Peyer's patch (tissue), 4 donors: ENCODE measurements around the gene CCNDBP1. TPM values are rescaled to one million over a fixed set of nuclear protein-coding genes. Genes with fewer than 3 reads are reported as not detected.

Experiments
- DNase-seq, 3 donors: peaks; one replicate each; pipeline ENCODE4 v3.0.0-alpha.2; 2017 to 2019
- H3K27ac ChIP-seq, 4 donors: fragments of 200-600 bp; sonication (generic); one replicate each; pipeline ENCODE4 v1.5.1; 2016 to 2019
- H3K27me3 ChIP-seq, 2 donors: fragments of 200-600 bp; sonication (generic); one replicate each; pipeline ENCODE4 v1.5.1; 2019
- H3K36me3 ChIP-seq, 3 donors: fragments of 200-600 bp; sonication (generic); one replicate each; pipeline ENCODE4 v1.5.1; 2016 to 2019
- H3K4me1 ChIP-seq, 4 donors: fragments of 200-600 bp; sonication (generic); one replicate each; pipeline ENCODE4 v1.5.1; 2016 to 2019
- H3K4me3 ChIP-seq, 4 donors: fragments of 200-600 bp; sonication (generic); 1 replicate in 3 of 4; 2 replicates in 1 of 4; pipeline ENCODE4 v1.5.1; 2016 to 2019; ENCODE audit warnings: mild to moderate bottlenecking in 1 of 4
- H3K9me3 ChIP-seq, 4 donors: fragments of 200-600 bp; sonication (generic); one replicate each; pipeline ENCODE4 v1.5.1; 2016 to 2019; ENCODE audit warnings: mild to moderate bottlenecking in 1 of 4
- CTCF ChIP-seq, 6 experiments: fragments of 450-650 bp in 4 of 6; fragments of 200-600 bp in 2 of 6; sonication (generic) in 1 of 6; IDR thresholded peaks; one replicate each; pipeline ENCODE4 v1.5.1; 2017 to 2019; ENCODE audit warnings: antibody characterized with exemption in 6 of 6, mild to moderate bottlenecking in 3 of 6, moderate library complexity in 1 of 6
- POLR2A ChIP-seq, 2 donors: fragments of 450-650 bp; IDR thresholded peaks; one replicate each; pipeline ENCODE4 v1.5.1; 2017; ENCODE audit warnings: antibody characterized with exemption in 2 of 2, mild to moderate bottlenecking in 2 of 2, moderate library complexity in 2 of 2
- total RNA-seq, 4 donors: library from RNA; depleted of rRNA; stranded (reverse); fragments of >200 nt; gene quantifications; one replicate each; pipeline ENCODE4 v1.1.0, GENCODE V29; 2016

CCNDBP1 gene
- 10 to 100 TPM; 73.0 to 95.1 (median 83.5) TPM for total RNA-seq

GRCh38 chr15:43185157-43186002, at the start of gene CCNDBP1:
CCNDBP1 (plus strand) TSS chr15:43185403; CDS start chr15:43185499, 96 bp downstream.
- TF ChIP-seq POLR2A (IDR thresholded peaks at IDR 0.05): peak; percentile 82 to 87
- peak in 5 of 6 experiments; percentile 29 to 44 (median 36) for TF ChIP-seq CTCF (IDR thresholded peaks at IDR 0.05)
- peaks cover 0 to 12% (median 3%) of the 10 kb centered on the region in 4 donors for H3K4me1 ChIP-seq

GRCh38 chr15:43143203-43143941, 41.8 kb upstream of the CCNDBP1 start:
- no peaks in the 10 kb centered on the region for H3K27me3 ChIP-seq
- no peak for DNase-seq
- TF ChIP-seq CTCF (IDR thresholded peaks at IDR 0.05) (no peak), POLR2A (IDR thresholded peaks at IDR 0.05) (no peak)
- H3K36me3 ChIP-seq: peaks cover 0 to 49% (median 0%) of the 10 kb centered on the region in 3 donors
- H3K27ac ChIP-seq: no peak overlapping the region
- no peaks in the 10 kb centered on the region for H3K9me3 ChIP-seq
- no peak overlapping the region for H3K4me3 ChIP-seq
- no peaks in the 10 kb centered on the region for H3K4me1 ChIP-seq

More at GRCh38 chr15:43185157-43186002, at the start of gene CCNDBP1:
- Histone ChIP-seq H3K27me3 (no peaks in the 10 kb centered on the region), H3K9me3 (no peaks in the 10 kb centered on the region), H3K36me3 (peaks cover 0 to 39% (median 0%) of the 10 kb centered on the region in 3 donors), H3K27ac (peak within 1 kb of the TSS; percentile 90 to 99 (median 97)), H3K4me3 (peak within 1 kb of the TSS; percentile 71 to 95 (median 84))
- peak; percentile 98 to 99 (median 99) for DNase-seq

GRCh38 chr15:43144512-43144911, 40.7 kb upstream of the CCNDBP1 start:
- Histone ChIP-seq H3K27me3 (no peaks in the 10 kb centered on the region), H3K4me3 (no peak overlapping the region), H3K36me3 (peaks cover 0 to 49% (median 4%) of the 10 kb centered on the region in 3 donors), H3K9me3 (no peaks in the 10 kb centered on the region), H3K27ac (no peak overlapping the region), H3K4me1 (no peaks in the 10 kb centered on the region)
- no peak for DNase-seq
- TF ChIP-seq CTCF (IDR thresholded peaks at IDR 0.05) (no peak), POLR2A (IDR thresholded peaks at IDR 0.05) (no peak)

GRCh38 chr15:43146184-43146583, 39.0 kb upstream of the CCNDBP1 start:
- no peak overlapping the region for H3K27ac ChIP-seq
- no peak for DNase-seq
- H3K4me1 ChIP-seq: no peaks in the 10 kb centered on the region
- no peaks in the 10 kb centered on the region for H3K9me3 ChIP-seq
- H3K27me3 ChIP-seq: no peaks in the 10 kb centered on the region
- H3K4me3 ChIP-seq: no peak overlapping the region
- TF ChIP-seq CTCF (IDR thresholded peaks at IDR 0.05) (no peak), POLR2A (IDR thresholded peaks at IDR 0.05) (no peak)
- peaks cover 0 to 47% (median 4%) of the 10 kb centered on the region in 3 donors for H3K36me3 ChIP-seq

- Histone ChIP-seq H3K27ac (no peak overlapping the region), H3K36me3 (peaks cover 0 to 75% (median 4%) of the 10 kb centered on the region in 3 donors), H3K27me3 (no peaks in the 10 kb centered on the region), H3K9me3 (no peaks in the 10 kb centered on the region), H3K4me3 (no peak overlapping the region), H3K4me1 (no peaks in the 10 kb centered on the region)
- no peak for DNase-seq
- TF ChIP-seq CTCF (IDR thresholded peaks at IDR 0.05) (no peak), POLR2A (IDR thresholded peaks at IDR 0.05) (no peak)
These were observed 34.8 kb upstream of the CCNDBP1 start for GRCh38 chr15:43150191-43150929.
